COLO668 (cell line): Measurements from ENCODE around the gene IRAK2.
"Not testable (repeated sequence)": the region's sequence is repeated elsewhere in the genome, so short reads cannot be mapped to it uniquely, and the experiment has no call there.

ENCODE experiments used
- DNase-seq: peaks from one replicate; lab custom pipeline; 2025; ENCODE audit not compliant: unreplicated experiment; lab: John Stamatoyannopoulos, UW

Gene IRAK2, protein sequence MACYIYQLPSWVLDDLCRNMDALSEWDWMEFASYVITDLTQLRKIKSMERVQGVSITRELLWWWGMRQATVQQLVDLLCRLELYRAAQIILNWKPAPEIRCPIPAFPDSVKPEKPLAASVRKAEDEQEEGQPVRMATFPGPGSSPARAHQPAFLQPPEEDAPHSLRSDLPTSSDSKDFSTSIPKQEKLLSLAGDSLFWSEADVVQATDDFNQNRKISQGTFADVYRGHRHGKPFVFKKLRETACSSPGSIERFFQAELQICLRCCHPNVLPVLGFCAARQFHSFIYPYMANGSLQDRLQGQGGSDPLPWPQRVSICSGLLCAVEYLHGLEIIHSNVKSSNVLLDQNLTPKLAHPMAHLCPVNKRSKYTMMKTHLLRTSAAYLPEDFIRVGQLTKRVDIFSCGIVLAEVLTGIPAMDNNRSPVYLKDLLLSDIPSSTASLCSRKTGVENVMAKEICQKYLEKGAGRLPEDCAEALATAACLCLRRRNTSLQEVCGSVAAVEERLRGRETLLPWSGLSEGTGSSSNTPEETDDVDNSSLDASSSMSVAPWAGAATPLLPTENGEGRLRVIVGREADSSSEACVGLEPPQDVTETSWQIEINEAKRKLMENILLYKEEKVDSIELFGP

DNA sequence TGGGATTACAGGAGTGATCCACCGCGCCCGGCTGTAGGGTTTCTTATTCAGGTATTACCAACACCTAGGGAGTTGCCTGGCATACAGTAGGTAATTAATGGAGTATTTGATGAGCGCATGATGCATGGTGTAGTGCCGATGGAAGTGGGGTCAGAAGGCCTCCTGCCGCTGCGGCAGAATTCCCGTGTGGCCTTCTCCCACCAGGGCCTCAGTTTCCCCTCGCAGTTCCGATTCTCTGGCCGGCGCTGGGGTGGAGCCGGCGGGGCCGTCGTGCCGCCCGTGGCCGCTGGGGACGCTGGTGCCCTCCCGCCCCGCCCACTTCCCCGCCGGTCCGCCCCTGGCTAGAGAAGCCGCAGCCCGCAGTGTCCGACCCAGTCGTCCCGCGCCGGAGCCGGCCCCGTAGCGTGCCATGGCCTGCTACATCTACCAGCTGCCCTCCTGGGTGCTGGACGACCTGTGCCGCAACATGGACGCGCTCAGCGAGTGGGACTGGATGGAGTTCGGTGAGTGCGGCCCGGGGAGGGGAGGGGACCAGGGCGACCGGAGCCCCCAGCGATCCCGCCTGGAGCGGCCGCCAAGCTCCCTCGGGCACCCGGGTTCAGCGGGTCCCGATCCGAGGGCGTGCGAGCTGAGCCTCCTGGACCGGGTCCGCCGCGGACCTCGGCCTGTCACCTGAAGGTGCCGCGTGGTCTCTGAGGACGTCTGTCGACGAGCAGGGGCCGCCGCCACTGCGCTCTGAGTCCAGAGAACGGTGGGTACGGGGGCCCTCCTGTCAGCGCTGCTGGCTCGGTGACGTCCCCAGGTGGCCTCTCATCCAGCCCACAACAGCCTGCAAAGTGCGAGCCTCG lies at the start of gene IRAK2:
TSS of gene IRAK2 (plus strand) at position 374 of the 848 bp plus-strand sequence. CDS start at position 410, 36 bp downstream.
- peak; percentile 59 for DNase-seq

DNA sequence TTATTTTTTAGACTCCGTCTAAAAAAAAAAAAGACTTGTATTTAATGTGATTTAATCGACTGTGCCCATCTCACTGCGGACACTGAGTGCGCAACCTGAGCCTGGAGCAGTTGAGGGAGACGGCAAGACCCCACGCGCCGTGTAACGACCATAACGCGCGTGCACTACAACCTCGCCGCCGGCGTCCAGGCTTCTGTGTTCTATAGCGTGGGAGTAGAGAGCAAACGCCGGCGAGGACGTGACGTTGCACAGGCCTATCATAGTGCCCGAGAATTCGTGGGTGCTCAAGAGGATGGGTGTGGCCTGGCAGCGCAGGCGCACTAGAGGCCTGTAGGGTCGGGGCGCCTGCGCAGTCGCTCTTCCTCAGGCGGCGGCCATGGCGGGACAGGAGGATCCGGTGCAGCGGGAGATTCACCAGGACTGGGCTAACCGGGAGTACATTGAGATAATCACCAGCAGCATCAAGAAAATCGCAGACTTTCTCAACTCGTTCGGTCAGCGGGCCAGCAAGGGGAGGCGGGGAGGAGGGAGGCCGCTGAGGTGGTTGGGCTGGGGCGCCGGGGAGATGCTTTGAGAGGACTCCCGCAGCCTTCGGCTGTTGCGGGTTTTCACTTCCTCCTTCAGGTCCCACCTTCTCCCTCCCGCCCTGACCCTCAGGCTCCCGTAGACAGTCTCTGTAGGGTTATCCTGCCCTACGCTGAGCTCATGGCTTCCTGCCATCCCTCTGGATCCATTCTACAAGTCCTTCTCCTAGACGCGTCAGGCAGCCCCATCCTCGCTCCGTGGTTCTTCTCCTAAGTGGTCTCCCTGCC lies 49.2 kb upstream of the IRAK2 start, which contains the start of gene BRK1:
TSS of gene BRK1 (plus strand) at position 350 of the 812 bp plus-strand sequence. CDS start at position 377, 27 bp downstream.
- peak; percentile 93 for DNase-seq

DNA sequence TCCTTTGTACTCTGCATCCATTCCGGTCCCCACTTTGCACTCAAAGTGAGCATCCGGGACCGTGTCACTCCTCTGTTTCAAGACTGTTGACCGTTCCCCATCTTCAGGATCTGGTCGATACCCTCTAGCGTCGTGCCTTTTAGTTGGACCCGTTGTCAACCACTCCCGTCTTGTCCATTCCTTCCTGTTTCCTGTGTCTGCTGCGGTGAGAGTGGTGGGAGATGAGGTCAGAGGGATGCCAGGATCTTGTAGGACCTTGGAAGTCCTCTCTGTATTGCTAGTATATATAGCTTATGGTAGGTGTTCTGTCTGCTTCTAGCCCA lies 48.6 kb upstream of the IRAK2 start:
- DNase-seq, result peak; percentile 26

DNA sequence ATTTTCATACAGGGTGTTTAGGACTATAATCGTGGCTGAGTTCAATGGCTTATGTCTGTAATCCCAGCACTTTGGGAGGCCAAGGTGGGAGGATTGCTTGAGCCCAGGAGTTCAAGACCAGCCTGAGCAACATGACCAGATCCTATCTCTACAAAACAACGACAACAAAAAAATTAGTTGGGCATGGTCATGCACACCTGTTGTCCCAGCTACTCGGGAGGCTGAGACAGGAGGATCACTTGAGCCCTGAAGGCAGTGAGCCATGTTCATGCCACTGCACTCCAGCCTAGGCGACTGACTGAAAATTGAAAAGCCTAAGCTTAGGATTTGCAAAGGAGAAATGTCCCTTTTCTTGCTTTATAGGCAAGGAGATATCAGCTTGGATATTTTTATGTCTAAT lies 47.8 kb upstream of the IRAK2 start:
- DNase-seq, result no peak

DNA sequence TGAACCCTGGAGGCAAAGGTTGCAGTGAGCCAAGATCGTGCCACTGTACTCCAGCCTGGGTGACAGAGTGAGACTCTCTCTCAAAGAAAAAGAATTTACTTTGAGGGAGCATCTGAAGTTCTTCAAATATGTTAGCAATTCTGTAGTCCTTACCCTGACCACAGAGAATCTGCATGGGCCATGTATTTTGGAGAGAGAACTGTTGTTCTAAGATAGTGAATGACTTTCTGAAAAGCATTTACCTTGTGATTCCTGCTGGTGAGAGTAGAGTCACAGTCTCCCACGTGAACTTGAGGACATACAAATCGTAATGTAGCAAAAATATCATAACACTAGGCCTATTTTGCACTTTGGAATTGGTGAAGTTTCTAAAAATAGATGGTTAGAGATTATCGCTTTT lies 45.3 kb upstream of the IRAK2 start:
- DNase-seq, result no peak

DNA sequence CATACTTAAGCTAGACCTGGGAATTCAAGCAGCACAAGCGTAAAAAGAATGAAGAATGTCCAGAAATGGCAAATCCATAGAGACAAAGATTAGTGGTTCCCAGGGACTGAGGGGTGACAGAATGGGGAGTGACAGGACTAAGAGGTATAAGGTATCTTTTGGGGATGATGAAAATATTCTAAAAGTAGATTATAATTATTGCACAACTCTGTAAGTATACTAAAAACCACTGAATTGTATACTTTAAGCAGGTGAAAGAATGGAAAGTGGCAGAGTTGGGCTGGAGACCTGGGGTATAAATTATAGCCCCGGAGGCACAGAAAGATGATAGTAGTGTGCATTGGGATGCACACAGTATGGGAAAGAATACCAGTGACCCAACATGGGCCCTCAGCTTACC lies 43.7 kb upstream of the IRAK2 start:
- no peak for DNase-seq

DNA sequence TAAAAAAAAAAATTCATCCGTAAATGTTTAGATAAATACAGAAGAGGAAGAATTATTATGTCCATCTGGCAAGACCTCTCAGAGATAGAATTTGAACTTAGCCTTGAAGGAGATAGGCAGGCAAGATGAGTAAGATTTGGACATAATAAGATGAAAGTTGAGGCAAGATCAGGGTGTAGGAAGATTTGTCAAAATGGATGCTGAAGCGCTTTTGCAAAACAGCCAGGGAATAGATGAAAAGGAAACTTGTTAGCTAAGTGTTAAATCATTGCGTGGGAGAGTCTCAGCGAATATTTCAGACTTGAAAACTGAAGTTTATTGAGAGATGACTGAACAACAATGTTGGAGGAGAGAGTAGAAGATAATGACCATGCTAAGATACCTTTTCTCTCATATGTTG lies 42.0 kb upstream of the IRAK2 start:
- no peak for DNase-seq

DNA sequence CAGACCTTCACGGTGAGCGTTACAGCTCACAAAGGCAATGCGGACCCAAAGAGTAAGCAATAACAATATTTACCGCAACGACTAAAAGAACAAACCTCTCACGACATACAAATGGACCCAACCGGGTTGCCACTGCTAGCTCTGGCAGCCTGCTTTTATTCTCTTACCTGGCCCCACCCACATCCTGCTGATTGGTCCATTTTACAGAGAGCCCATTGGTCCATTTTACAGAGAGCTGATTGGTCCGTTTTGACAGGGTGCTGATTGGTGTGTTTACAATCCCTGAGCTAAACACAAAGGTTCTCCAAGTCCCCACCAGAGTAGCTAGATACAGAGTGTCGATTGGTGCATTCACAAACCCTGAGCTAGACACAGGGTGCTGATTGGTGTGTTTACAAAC lies 28.8 kb upstream of the IRAK2 start:
- DNase-seq, result not testable (repeated sequence)

DNA sequence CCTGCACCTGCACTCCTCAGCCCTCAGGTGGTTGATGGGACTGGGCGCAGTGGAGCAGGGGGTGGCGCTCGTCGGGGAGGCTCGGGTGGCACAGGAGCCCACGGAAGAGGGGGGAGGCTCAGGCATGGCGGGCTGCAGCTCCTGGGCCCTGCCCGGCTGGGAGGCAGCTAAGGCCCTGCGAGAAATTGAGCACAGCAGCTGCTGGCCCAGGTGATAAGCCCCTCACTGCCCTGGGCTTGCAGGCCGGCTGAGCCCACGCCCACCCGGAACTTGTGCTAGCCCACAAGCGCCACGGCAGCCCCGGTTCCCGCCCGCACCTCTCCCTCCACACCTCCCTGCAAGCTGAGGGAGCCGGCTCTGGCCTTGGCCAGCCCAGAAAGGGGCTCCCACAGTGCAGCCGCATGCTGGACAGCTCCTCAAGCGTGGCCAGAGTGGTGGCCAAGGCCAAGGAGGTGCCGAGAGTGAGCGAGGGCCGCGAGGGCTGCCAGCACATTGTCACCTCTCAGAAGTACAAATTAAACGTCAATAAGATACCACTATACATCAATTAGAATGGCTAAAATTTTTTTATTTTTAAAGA lies 28.2 kb upstream of the IRAK2 start:
- DNase-seq, result no peak

DNA sequence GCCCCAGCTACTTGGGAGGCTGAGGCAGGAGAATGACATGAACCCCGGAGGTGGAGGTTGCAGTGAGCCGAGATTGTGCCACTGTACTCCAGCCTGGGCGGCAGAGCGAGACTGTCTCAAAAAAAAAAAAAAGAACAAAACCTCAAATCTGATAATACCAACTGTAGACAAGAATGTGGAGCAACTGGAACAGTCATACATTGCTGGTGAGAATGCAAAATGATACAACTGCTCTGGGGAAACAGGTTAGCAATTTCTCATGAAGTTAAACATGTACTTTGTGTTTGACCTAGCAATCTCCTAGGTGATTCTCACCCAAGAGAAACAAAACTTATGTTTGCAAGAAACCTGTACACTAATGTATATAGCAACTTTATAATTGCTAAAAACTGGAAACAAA lies 27.5 kb upstream of the IRAK2 start:
- DNase-seq, result no peak

DNA sequence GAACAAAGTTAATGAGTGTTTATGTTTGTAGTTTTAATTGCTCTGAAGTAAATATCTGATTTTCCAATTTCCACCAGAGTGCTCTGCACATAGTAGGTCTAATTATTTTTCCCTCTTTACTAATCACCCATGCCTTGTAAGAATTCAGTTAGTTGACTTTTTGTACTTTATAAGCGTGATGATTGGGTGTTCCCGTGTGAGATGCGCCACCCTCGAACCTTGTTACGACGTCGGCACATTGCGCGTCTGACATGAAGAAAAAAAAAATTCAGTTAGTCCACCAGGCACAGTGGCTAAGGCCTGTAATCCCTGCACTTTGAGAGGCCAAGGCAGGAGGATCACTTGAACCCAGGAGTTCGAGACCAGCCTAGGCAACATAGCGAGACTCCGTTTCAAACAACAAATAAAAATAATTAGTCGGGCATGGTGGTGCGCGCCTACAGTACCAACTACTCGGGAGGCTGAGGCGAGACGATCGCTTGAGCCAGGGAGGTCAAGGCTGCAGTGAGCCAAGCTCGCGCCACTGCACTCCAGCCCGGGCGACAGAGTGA lies 23.6 kb upstream of the IRAK2 start:
- DNase-seq, result no peak

DNA sequence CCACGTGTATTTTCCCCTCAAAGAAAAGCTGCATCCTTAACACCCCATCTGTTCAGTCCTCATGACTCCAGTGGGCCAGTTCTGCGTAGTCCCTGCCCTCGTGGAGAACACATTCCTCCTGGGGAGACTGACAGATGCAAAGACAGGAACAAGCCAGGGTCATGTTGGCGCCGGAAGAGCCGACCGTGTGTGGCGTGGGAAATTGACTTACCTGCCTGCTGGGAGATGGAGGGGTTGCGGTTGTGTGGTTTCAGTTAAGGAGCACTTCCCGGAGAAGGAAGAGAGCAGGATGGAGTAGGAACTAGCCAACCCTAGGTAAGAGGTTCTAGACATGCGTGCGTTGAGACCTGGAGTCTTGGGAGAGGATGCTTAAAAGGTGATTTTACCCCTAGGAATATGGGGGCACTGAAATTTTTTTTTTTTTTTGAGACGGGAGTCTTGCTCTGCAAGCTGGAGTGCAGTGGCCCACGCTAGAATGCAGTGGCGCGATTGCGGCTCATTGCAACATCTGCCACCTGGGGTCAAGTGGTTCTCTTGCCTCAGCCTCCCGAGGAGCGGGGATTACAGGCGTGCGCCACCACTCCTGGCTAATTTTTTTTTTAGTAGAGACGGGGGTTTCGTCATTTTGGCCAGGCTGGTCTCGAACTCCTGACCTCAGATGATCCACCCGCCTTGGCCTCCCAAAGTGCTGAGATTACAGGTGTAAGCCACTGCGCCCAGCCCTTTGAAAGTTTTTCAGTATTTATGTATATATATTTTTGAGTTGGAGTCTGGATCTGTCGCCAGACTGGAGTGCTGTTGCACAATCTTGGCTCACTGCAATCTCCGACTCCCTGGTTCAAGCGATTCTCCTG lies 21.8 kb upstream of the IRAK2 start:
- peak; percentile 40 for DNase-seq

DNA sequence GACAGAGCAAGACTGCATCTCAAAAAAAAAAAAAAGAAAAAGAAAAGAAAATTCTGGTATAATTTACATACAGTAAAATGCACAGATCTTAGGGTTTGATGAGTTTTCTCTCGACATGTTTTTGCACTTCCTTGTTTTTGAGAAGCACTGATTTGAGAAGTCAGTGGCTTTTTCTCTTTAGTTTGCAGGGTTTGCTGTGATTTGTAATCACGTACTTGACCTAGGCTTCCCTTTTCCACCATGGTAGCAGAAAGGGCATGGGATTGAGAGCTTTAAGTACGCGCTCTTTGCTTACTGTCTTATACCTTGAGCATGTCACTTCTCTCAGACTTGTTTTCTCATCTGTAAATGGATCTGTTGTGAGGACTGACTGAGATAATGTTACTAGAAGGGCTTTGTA lies 19.0 kb upstream of the IRAK2 start:
- DNase-seq, result no peak

DNA sequence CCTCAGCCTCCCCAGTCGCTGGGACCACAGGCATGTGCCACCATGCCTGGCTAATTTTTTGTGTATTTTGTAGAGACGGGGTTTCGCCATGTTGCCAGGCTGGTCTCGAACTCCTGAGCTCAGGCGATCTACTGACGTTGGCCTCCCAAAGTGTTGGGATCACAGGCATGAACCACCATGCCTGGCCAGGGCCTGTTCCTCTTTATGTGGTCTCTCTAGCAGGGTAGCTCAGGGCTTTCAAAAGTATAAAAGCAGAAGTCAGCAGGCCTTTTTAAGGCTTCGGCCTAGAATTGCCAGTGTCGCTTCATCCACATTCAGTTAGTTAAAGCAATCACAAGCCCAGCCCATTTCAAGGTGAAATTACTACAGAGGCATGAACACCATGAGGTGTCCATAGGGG lies 15.5 kb upstream of the IRAK2 start:
- DNase-seq, result no peak

DNA sequence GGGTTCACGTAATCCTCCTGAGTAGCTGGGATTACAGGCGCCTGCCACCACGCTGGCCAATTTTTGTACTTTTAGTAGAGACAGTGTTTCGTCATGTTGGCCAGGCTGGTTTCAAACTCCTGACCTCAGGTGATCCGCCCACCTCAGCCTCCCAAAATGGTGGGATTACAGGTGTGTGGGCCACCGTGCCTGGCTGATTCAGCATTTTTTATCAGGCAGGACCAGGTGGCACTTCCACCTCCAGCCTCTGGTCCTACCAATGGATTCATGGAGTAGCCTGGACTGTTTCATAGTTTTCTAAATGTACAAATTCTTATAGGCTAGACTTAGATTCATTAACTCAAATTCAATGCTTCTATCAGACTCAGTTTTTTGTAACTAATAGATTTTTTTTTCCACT lies 13.7 kb upstream of the IRAK2 start:
- DNase-seq, result no peak

DNA sequence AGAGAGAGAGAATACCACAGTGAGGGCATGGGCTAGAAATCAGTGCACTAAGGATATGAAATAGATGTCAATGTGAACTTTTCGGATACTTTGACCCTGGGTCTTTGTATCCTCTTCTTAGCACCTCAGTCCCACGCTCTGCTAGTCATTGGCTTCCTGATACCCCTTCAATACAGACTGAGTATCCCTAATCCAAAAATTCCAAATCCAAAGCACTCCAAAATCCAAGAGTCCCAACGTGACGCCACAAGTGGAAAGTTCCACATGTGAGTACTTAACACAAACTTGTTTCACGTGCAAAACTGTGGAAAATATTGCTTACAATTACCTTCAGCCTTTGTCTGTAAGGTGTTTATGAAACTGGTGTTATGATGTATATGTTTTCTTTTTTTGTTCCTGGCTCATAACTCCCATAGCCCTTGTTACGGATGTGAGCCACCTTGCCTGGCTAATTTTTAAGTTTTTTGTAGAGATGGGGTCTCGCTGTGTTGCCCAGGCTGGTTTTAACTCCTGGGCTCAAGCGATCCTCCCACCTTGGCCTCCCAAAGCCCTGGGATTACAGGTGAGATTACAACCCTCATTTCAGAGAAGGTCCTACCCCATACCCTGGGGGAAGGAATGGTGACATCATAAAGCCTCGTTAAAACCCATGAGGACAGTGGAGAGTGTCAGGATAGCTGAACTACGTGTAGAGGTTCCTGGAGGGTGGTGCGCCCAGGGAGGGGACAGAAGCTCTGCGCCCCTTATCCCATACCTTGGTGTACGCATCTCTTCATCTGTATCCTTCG lies 10.2 kb upstream of the IRAK2 start:
- no peak for DNase-seq

DNA sequence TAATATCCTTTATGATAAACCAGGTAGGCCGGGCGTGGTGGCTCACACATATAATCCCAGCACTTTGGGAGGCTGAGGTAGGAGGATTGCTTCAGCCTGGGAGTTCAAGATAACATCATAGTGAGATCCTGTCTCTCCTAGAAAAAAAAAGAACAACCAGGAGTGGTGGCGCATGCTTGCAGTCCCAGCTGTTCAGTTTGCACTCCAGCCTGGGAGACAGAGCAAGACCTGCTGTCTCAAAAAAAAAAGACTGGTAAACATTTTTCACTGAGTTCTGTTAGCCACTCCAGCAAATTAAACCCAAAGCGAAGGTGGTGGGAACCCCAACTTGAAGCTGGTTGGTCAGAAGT lies 9.6 kb upstream of the IRAK2 start:
- no peak for DNase-seq

DNA sequence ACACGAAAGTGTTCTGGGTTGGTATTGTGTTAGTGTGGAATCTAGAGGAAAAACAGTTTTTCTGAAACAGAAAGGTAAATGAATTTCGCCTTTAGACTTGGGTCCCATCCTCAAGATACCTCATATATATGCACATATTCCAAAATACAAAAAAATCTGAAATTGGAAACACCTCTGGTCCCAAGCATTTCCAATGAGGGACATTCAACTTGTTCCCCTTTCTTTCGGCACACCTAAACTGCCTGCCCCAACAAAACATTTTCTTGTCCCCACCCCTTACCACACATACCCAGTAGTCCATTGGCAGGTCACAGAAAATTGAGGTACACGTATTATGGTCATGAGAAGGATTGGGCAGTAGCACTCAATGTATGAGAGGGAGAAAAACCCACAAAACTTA lies 9.1 kb upstream of the IRAK2 start:
- DNase-seq, result no peak

DNA sequence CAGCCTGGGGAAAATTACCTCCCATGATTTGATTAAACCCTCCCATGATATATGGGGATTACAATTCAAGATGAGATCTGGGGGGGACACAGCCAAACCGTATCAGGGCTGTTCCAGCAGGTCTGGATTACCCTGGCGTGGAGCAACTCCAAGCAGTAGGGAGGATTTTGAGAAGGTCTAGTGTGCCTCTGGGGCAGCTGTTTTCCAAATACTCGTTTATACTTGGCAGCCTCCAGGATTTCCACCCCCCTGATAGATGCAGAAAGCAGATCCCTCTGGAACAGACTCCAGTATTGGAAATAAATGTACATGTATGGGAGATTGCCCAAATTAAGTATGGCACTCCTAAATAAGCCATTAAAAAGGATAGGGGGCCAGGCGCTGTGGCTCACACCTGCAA lies 7.7 kb upstream of the IRAK2 start:
- no peak for DNase-seq
